Measurements from ENCODE around the gene RASSF1. TPM values are rescaled to one million over a fixed set of nuclear protein-coding genes. Genes with fewer than 3 reads are reported as not detected.

RASSF1 gene
- total and polyA plus RNA-seq, 9 donors = 12.5 to 32.6 (median 25.5) TPM

- peak in 2 of 5 donors; percentile 56 to 62 for DNase-seq
- intact Hi-C loops (cut with DNase I) = no loop called here
- H3K9me3 ChIP-seq = no peaks in the 10 kb centered on the region
- peaks cover 13% of the 10 kb centered on the region for H3K4me1 ChIP-seq (ENCODE audit: insufficient read depth)
- no peaks in the 10 kb centered on the region for H3K36me3 ChIP-seq
- H3K27ac ChIP-seq = peak overlapping the region; percentile 9 to 68
- WGBS, 3 donors = 49 to 53% (median 52%) methylated on average over 12 of the region's 12 CpGs
- no peaks in the 10 kb centered on the region for H3K27me3 ChIP-seq
- H3K4me3 ChIP-seq = peak overlapping the region; percentile 37
- TF ChIP-seq CTCF (IDR thresholded peaks at IDR 0.05) = no peak
- no peak for TF ChIP-seq POLR2A (IDR thresholded peaks at IDR 0.05)
- TF ChIP-seq EP300 (IDR thresholded peaks at IDR 0.05) = no peak
These were observed 40.5 kb downstream of the RASSF1 start for GRCh38 chr3:50299929-50300680.

- Histone ChIP-seq H3K9me3 (no peaks in the 10 kb centered on the region), H3K27ac (peak overlapping the region; percentile 9 to 68), H3K4me1 (ENCODE audit: insufficient read depth) (peaks cover 13% of the 10 kb centered on the region), H3K27me3 (no peaks in the 10 kb centered on the region), H3K4me3 (peak overlapping the region; percentile 37), H3K36me3 (no peaks in the 10 kb centered on the region)
- intact Hi-C loops (cut with DNase I) = no loop called here
- TF ChIP-seq EP300 (IDR thresholded peaks at IDR 0.05) = no peak
- peak; percentile 19 for TF ChIP-seq POLR2A (IDR thresholded peaks at IDR 0.05)
- WGBS, 3 donors = 0 to 2% (median 1%) methylated on average over 12 of the region's 12 CpGs
- DNase-seq = no peak
These were observed 41.1 kb downstream of the RASSF1 start for GRCh38 chr3:50299638-50299928.

- Histone ChIP-seq H3K4me1 (ENCODE audit: insufficient read depth) (peaks cover 13% of the 10 kb centered on the region), H3K27me3 (no peaks in the 10 kb centered on the region), H3K9me3 (no peaks in the 10 kb centered on the region), H3K4me3 (peak within 1 kb of the TSS; percentile 63), H3K36me3 (no peaks in the 10 kb centered on the region), H3K27ac (peak within 1 kb of the TSS; percentile 52 to 81)
- WGBS, 3 donors = 0% methylated on average over 56 to 61 of the region's 61 CpGs
- intact Hi-C loops (cut with DNase I) = no loop called here
- TF ChIP-seq POLR2A (IDR thresholded peaks at IDR 0.05) = peak; percentile 95
- peak; percentile 59 for TF ChIP-seq EP300 (IDR thresholded peaks at IDR 0.05)
- peak in 2 of 3 donors; percentile 55 to 67 for TF ChIP-seq CTCF (IDR thresholded peaks at IDR 0.05)
- peak; percentile 99 to 100 (median 99) for DNase-seq
These were observed 41.6 kb downstream of the RASSF1 start, which contains the start of the genes HYAL3 and NAA80 for GRCh38 chr3:50298836-50299637. Gene HYAL3, minus strand, starts transcription at chr3:50299405. Its CDS starts 3,803 bp downstream, at chr3:50295602. Gene NAA80, minus strand, starts transcription at chr3:50299405. Its CDS starts 1,942 bp downstream, at chr3:50297463.

GRCh38 chr3:50297896-50298725 is 42.5 kb downstream of the RASSF1 start:
- intact Hi-C loops (cut with DNase I) = no loop called here
- DNase-seq = peak in 2 of 5 donors; percentile 51 to 52
- no peak for TF ChIP-seq EP300 (IDR thresholded peaks at IDR 0.05)
- TF ChIP-seq CTCF (IDR thresholded peaks at IDR 0.05) = no peak
- no peak for TF ChIP-seq POLR2A (IDR thresholded peaks at IDR 0.05)
- H3K27ac ChIP-seq = peak overlapping the region; percentile 52 to 81
- H3K36me3 ChIP-seq = no peaks in the 10 kb centered on the region
- H3K9me3 ChIP-seq = no peaks in the 10 kb centered on the region
- 36 to 39% (median 36%) methylated on average over 9 of the region's 9 CpGs for WGBS, 3 donors
- peak overlapping the region; percentile 63 for H3K4me3 ChIP-seq
- H3K4me1 ChIP-seq (ENCODE audit: insufficient read depth) = peaks cover 8% of the 10 kb centered on the region
- H3K27me3 ChIP-seq = no peaks in the 10 kb centered on the region

Measured in ovary (tissue), 9 donors.